Upper lobe of right lung (tissue), 1 donor: Measurements from ENCODE around the gene ARID1B. TPM values are rescaled to one million over a fixed set of nuclear protein-coding genes. Genes with fewer than 3 reads are reported as not detected.

Source experiments
- ATAC-seq: fragments of 200-7000 bp; cut with Tn5 transposase; one replicate; pipeline ENCODE4 v1.9.1; 2020; ENCODE audit warnings: mild to moderate bottlenecking, moderate library complexity
- DNase-seq: peaks from one replicate; pipeline ENCODE4 v3.0.0-alpha.2; 2020
- H3K27ac ChIP-seq: fragments of 200-600 bp; one replicate; pipeline ENCODE4 v1.8.0; 2022
- H3K27me3 ChIP-seq: fragments of 200-600 bp; one replicate; pipeline ENCODE4 v1.8.0; 2022; ENCODE audit warnings: mild to moderate bottlenecking
- H3K36me3 ChIP-seq: fragments of 200-600 bp; one replicate; pipeline ENCODE4 v1.8.0; 2022
- H3K4me1 ChIP-seq: fragments of 200-600 bp; one replicate; pipeline ENCODE4 v1.8.0; 2022
- H3K4me3 ChIP-seq: fragments of 200-600 bp; one replicate; pipeline ENCODE4 v1.8.0; 2022; ENCODE audit warnings: mild to moderate bottlenecking
- H3K9me3 ChIP-seq: fragments of 200-600 bp; one replicate; pipeline ENCODE4 v1.8.0; 2022
- CTCF ChIP-seq: fragments of 200-600 bp; IDR thresholded peaks from one replicate; pipeline ENCODE4 v1.8.0; 2022; ENCODE audit warnings: antibody characterized with exemption
- intact Hi-C: fragments of 100-400 bp; cut with DNase I; formaldehyde crosslinking; loops from one replicate; pipeline ENCODE4 v1.11.0; 2022
- total RNA-seq: library from RNA; stranded (reverse); fragmentation: NEBNext Ultra II Directional; extraction: Animal tissue kit (Norgen Biotek cat#: 25700); gene quantifications from one replicate; pipeline ENCODE4 v1.2.1, GENCODE V29; 2021
- donor health status: DM: no; HTN: yes; CAD: no; lungs with severe emphysema.

Gene ARID1B
- total RNA-seq, 1 donor from 2014 or later: 80.4 TPM

GRCh38 chr6:156910938-156911337, 133.8 kb downstream of the ARID1B start:
- intact Hi-C loops: no loop called here
- Histone ChIP-seq H3K27ac (no peak overlapping the region), H3K36me3 (no peaks in the 10 kb centered on the region), H3K4me1 (peaks cover 3% of the 10 kb centered on the region), H3K4me3 (no peak overlapping the region), H3K27me3 (no peaks in the 10 kb centered on the region), H3K9me3 (no peaks in the 10 kb centered on the region)
- no peak for DNase-seq
- no peak for ATAC-seq
- no peak for TF ChIP-seq CTCF

- DNase-seq (no peak), ATAC-seq (no peak)
- TF ChIP-seq CTCF: no peak
- Histone ChIP-seq H3K4me3 (no peak overlapping the region), H3K4me1 (peaks cover 3% of the 10 kb centered on the region), H3K9me3 (no peaks in the 10 kb centered on the region), H3K27ac (no peak overlapping the region), H3K27me3 (no peaks in the 10 kb centered on the region), H3K36me3 (no peaks in the 10 kb centered on the region)
- intact Hi-C loops: no loop called here
These were observed 134.4 kb downstream of the ARID1B start for GRCh38 chr6:156911581-156911980.

- TF ChIP-seq CTCF: no peak
- Histone ChIP-seq H3K4me3 (no peak overlapping the region), H3K27ac (no peak overlapping the region), H3K4me1 (peaks cover 3% of the 10 kb centered on the region), H3K36me3 (no peaks in the 10 kb centered on the region), H3K27me3 (no peaks in the 10 kb centered on the region), H3K9me3 (no peaks in the 10 kb centered on the region)
- intact Hi-C loops: no loop called here
- ATAC-seq (no peak), DNase-seq (no peak)
These were observed 135.3 kb downstream of the ARID1B start for GRCh38 chr6:156912431-156912830.

- H3K36me3 ChIP-seq: no peaks in the 10 kb centered on the region
- TF ChIP-seq CTCF: no peak
- H3K27me3 ChIP-seq: no peaks in the 10 kb centered on the region
- ATAC-seq (no peak), DNase-seq (no peak)
- no peak overlapping the region for H3K27ac ChIP-seq
- intact Hi-C loops: no loop called here
- peaks cover 3% of the 10 kb centered on the region for H3K4me1 ChIP-seq
- H3K9me3 ChIP-seq: no peaks in the 10 kb centered on the region
- H3K4me3 ChIP-seq: no peak overlapping the region
These were observed 137.0 kb downstream of the ARID1B start for GRCh38 chr6:156914181-156914580.

GRCh38 chr6:156916130-156916801, 139.1 kb downstream of the ARID1B start:
- ATAC-seq (no peak), DNase-seq (no peak)
- Histone ChIP-seq H3K4me1 (peaks cover 1% of the 10 kb centered on the region), H3K4me3 (no peak overlapping the region), H3K27me3 (no peaks in the 10 kb centered on the region), H3K27ac (no peak overlapping the region), H3K9me3 (no peaks in the 10 kb centered on the region), H3K36me3 (no peaks in the 10 kb centered on the region)
- intact Hi-C loops: no loop called here
- no peak for TF ChIP-seq CTCF

- intact Hi-C loops: no loop called here
- Histone ChIP-seq H3K9me3 (no peaks in the 10 kb centered on the region), H3K4me1 (no peaks in the 10 kb centered on the region), H3K27ac (no peak overlapping the region), H3K4me3 (no peak overlapping the region), H3K36me3 (no peaks in the 10 kb centered on the region), H3K27me3 (no peaks in the 10 kb centered on the region)
- ATAC-seq: no peak
- DNase-seq: no peak
- no peak for TF ChIP-seq CTCF
These were observed 140.0 kb downstream of the ARID1B start for GRCh38 chr6:156917213-156917612.
